ENCODE measurements around the gene CARD14. TPM values are rescaled to one million over a fixed set of nuclear protein-coding genes. Genes with fewer than 3 reads are reported as not detected.
"Not testable (repeated sequence)": the region's sequence is repeated elsewhere in the genome, so short reads cannot be mapped to it uniquely, and the experiment has no call there.

The CARD14 gene
- polyA plus RNA-seq, 1 experiment: not detected

DNA sequence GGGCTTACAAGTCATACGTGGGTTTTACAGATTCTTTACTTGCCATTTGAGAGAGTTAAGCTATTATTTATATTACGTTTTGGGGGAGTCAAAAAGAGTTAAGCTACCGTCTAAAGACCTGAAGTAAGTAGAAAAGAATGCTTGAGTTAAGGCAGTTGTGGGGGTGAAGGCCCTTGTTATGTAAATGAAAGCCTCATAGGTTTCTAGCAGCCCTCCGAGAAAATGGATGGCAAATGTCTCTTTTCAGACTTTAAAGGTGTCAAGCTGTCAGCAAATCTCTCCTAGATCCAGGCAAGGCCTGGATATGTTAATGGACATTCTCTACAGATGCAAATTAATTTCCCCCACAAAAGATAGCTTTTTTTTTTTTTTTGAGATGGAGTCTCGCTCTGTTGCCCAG is 15.7 kb upstream of the CARD14 start:
- POLR2A ChIA-PET: no interaction called here
- TF ChIP-seq, protein P1, sequence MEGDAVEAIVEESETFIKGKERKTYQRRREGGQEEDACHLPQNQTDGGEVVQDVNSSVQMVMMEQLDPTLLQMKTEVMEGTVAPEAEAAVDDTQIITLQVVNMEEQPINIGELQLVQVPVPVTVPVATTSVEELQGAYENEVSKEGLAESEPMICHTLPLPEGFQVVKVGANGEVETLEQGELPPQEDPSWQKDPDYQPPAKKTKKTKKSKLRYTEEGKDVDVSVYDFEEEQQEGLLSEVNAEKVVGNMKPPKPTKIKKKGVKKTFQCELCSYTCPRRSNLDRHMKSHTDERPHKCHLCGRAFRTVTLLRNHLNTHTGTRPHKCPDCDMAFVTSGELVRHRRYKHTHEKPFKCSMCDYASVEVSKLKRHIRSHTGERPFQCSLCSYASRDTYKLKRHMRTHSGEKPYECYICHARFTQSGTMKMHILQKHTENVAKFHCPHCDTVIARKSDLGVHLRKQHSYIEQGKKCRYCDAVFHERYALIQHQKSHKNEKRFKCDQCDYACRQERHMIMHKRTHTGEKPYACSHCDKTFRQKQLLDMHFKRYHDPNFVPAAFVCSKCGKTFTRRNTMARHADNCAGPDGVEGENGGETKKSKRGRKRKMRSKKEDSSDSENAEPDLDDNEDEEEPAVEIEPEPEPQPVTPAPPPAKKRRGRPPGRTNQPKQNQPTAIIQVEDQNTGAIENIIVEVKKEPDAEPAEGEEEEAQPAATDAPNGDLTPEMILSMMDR (IDR thresholded peaks at IDR 0.05; ENCODE audit: low read depth, low read length): no peak
- CTCF ChIA-PET: interaction anchor here (0.6 kb wide), 1 partner anchor 33 kb away, joined by 3 read pairs; no protein-coding TSS in a partner anchor

DNA sequence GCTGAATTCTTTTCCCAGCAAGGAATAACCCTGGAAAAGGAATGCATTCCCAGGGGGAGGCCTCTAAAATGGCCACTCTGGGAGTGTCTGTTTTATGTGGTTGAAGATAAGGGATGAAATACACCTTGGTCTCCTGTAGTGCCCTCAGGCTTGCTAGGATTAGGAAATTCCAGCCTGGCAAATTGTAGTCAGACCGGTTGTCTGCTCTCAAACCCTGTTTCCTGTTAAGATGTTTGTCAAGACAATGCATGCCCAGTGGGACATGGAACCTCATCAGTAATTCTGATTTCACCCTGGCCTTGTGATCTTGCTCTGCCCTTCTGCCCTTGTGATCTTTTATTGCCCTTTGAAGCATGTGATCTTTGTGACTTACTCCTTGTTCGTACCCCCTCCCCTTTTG is 14.2 kb upstream of the CARD14 start:
- peaks cover 16% of the 10 kb centered on the region; the same call in 1 of the 2 replicates for H3K9me3 ChIP-seq (ENCODE audit: control insufficient read depth, insufficient read depth, low read length)
- DNase-seq (ENCODE audit: low read depth, low spot score); POLR2A ChIA-PET; H3K27me3 ChIP-seq (ENCODE audit: control insufficient read depth, insufficient read depth, low read length); H3K4me3 ChIP-seq (ENCODE audit: low read depth, low read length); H3K27ac ChIP-seq (ENCODE audit: low read depth, low read length): not testable (repeated sequence)
- CTCF ChIA-PET: interaction anchor here (0.6 kb wide), 1 partner anchor 54 kb away, joined by 3 read pairs; the partner anchor contains the start of gene GAA

More for the DNA sequence above, 15.7 kb upstream of the CARD14 start:
- Histone ChIP-seq H3K4me3 (ENCODE audit: low read depth, low read length) (no peak overlapping the region), H3K9me3 (ENCODE audit: control insufficient read depth, insufficient read depth, low read length) (peaks cover 16% of the 10 kb centered on the region; the same call in 1 of the 2 replicates), H3K27ac (ENCODE audit: low read depth, low read length) (no peak overlapping the region), H3K27me3 (ENCODE audit: control insufficient read depth, insufficient read depth, low read length) (no peaks in the 10 kb centered on the region)
- DNase-seq (ENCODE audit: low read depth, low spot score): no peak

DNA sequence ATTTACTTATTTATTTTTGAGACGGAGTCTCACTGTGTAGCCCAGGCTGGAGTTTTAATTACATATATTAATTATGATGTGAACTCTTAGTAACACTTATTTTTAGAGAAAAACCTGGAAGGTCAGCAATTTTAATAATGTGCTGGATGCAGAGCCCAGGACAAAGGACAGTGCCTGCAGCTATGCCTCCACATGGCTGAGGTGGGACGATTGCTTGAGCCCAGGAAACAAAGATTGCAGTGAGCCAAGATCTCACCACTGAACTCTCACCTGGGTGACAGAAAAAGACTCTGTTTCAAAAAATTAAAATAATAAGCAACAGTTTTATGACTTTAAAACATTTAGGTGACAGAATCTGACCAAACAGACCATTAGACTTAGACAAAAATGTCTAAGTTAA is 11.0 kb upstream of the CARD14 start:
- ChIA-PET POLR2A (no interaction called here), CTCF (interaction anchor here (0.6 kb wide), 1 partner anchor 11 kb away, joined by 4 read pairs; no protein-coding TSS in a partner anchor)
- TF ChIP-seq, protein P1 (IDR thresholded peaks at IDR 0.05; ENCODE audit: low read depth, low read length): no peak
- DNase-seq (ENCODE audit: low read depth, low spot score): no peak
- H3K9me3 ChIP-seq (ENCODE audit: control insufficient read depth, insufficient read depth, low read length): peaks cover 8% of the 10 kb centered on the region; the same call in 1 of the 2 replicates
- peaks cover 12% of the 10 kb centered on the region for H3K27me3 ChIP-seq (ENCODE audit: control insufficient read depth, insufficient read depth, low read length)
- H3K27ac ChIP-seq (ENCODE audit: low read depth, low read length): no peak overlapping the region
- H3K4me3 ChIP-seq (ENCODE audit: low read depth, low read length): no peak overlapping the region

DNA sequence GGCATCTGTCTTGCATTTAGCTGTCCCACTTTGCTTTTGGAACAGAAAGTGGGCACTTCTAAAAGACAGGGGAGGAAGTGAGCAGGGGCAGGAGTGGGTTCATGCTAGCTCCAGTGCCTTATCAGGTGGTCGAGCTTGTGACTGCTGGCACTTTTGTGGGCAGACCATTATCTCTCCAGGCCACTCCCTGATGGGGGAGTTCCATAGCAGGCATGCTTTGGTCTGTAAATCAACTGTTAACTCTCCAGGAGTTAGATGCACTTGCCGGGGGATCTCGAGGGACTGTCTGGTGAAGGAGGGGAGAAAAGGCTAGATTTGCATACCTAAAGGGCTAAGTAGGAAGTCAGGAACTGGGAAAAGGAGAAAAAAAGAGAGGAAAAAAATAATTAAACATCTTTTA is 9.3 kb upstream of the CARD14 start:
- TF ChIP-seq, protein P1 (IDR thresholded peaks at IDR 0.05; ENCODE audit: low read depth, low read length): no peak
- CTCF ChIA-PET: no interaction called here
- H3K9me3 ChIP-seq (ENCODE audit: control insufficient read depth, insufficient read depth, low read length): peaks cover 6% of the 10 kb centered on the region; the same call in 1 of the 2 replicates
- peaks cover 15% of the 10 kb centered on the region for H3K27me3 ChIP-seq (ENCODE audit: control insufficient read depth, insufficient read depth, low read length)
- DNase-seq (ENCODE audit: low read depth, low spot score): no peak
- POLR2A ChIA-PET: no interaction called here
- H3K27ac ChIP-seq (ENCODE audit: low read depth, low read length): no peak overlapping the region
- H3K4me3 ChIP-seq (ENCODE audit: low read depth, low read length): no peak overlapping the region

DNA sequence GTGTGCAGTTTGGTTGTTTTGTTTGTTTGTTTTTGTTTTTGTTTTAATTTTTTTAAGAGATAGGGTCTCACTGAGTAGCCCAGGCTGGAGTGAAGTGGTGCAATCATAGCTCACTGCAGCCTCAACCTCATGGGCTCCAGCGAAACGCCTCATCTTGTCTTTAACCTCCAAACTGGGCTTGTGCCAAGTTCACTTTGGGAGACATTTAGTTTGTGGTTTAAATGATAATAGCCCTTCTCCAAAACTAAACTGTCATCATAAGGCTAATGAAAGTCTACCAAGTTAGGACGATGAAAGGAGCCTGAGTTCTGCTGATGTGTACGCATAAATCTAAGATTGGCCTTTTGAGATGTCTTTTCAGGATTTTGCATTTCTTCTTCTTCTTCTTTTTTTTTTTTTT is 6.5 kb upstream of the CARD14 start:
- ChIA-PET POLR2A (interaction anchor here (0.7 kb wide), 1 partner anchor 206 kb away, joined by 5 read pairs; no protein-coding TSS in a partner anchor), CTCF (interaction anchor here (1.0 kb wide), 1 partner anchor 34 kb away, joined by 3 read pairs; no protein-coding TSS in a partner anchor)
- peaks cover 15% of the 10 kb centered on the region for H3K27me3 ChIP-seq (ENCODE audit: control insufficient read depth, insufficient read depth, low read length)
- H3K27ac ChIP-seq (ENCODE audit: low read depth, low read length): no peak overlapping the region
- no peak overlapping the region for H3K4me3 ChIP-seq (ENCODE audit: low read depth, low read length)
- no peak for DNase-seq (ENCODE audit: low read depth, low spot score)
- TF ChIP-seq, protein P1 (IDR thresholded peaks at IDR 0.05; ENCODE audit: low read depth, low read length): no peak
- H3K9me3 ChIP-seq (ENCODE audit: control insufficient read depth, insufficient read depth, low read length): no peaks in the 10 kb centered on the region

Measured in AG04450 (cell line).